HCT116 (cell line): ENCODE data around the gene FCHSD2.

Source experiments
- CTCF ChIP-seq, 3 experiments: fragments of 200-600 bp in 1 of 3; sonication (generic) in 1 of 3; IDR thresholded peaks in 2 of 3; conservative IDR thresholded peaks in 1 of 3; 2 replicates each; pipeline ENCODE4 v1.5.1; 2012 to 2017; ENCODE audit warnings: low read depth in 2 of 3, low read length in 2 of 3, antibody characterized with exemption in 1 of 3, borderline replicate concordance in 1 of 3, control low read depth in 1 of 3, mild to moderate bottlenecking in 1 of 3, mixed read lengths in 1 of 3, mixed run types in 1 of 3, moderate library complexity in 1 of 3; ENCODE audit not compliant: insufficient read depth in 1 of 3
- EGR1 ChIP-seq: IDR thresholded peaks from 2 replicates; pipeline ENCODE4 v1.6.1; 2012; ENCODE audit warnings: low read depth
- POLR2AphosphoS5 ChIP-seq: IDR thresholded peaks from 2 replicates; pipeline ENCODE4 v1.6.1; 2011; ENCODE audit warnings: mild to moderate bottlenecking, low read depth, low read length, moderate library complexity
- REST ChIP-seq: IDR thresholded peaks from 2 replicates; pipeline ENCODE4 v1.6.1; 2012; ENCODE audit warnings: low read depth

- TF ChIP-seq CTCF (IDR thresholded peaks at IDR 0.05 in 2 of 3, conservative IDR thresholded peaks at IDR 0.05 in 1 of 3; ENCODE audit: borderline replicate concordance in 1 of 3, insufficient read depth in 1 of 3, low read depth in 2 of 3, low read length in 2 of 3) (no peak), EGR1 (no peak), POLR2AphosphoS5 (no peak), REST (no peak)
Measured at GRCh38 chr11:73187854-73188253, 45.7 kb upstream of the FCHSD2 start.
